Activated T-cell treated with anti-CD3 and anti-CD28 coated beads, Interleukin-2, amount 50 U/mL, for 24 hours (primary cell): ENCODE measurements around the gene GSC.
"Not testable (repeated sequence)": the region's sequence is repeated elsewhere in the genome, so short reads cannot be mapped to it uniquely, and the experiment has no call there.

Source experiments
- DNase-seq: peaks from one replicate; pipeline ENCODE4 v3.0.0-alpha.2; 2020
- H3K27ac Mint-ChIP-seq: 2 replicates; pipeline ENCODE4 v1.8.0; 2020; ENCODE audit warnings: mild to moderate bottlenecking, mixed read lengths
- H3K27me3 Mint-ChIP-seq: 2 replicates; pipeline ENCODE4 v1.8.0; 2020; ENCODE audit warnings: mixed read lengths
- H3K36me3 Mint-ChIP-seq: 2 replicates; pipeline ENCODE4 v1.8.0; 2020; ENCODE audit warnings: low read depth, mixed read lengths
- H3K4me1 Mint-ChIP-seq: 2 replicates; pipeline ENCODE4 v1.8.0; 2020; ENCODE audit warnings: low read depth, mixed read lengths
- H3K4me3 Mint-ChIP-seq: 2 replicates; pipeline ENCODE4 v1.8.0; 2020; ENCODE audit warnings: mild to moderate bottlenecking, moderate library complexity, mixed read lengths
- H3K9me3 Mint-ChIP-seq: 2 replicates; pipeline ENCODE4 v1.8.0; 2020; ENCODE audit warnings: mixed read lengths

The GSC gene

DNA sequence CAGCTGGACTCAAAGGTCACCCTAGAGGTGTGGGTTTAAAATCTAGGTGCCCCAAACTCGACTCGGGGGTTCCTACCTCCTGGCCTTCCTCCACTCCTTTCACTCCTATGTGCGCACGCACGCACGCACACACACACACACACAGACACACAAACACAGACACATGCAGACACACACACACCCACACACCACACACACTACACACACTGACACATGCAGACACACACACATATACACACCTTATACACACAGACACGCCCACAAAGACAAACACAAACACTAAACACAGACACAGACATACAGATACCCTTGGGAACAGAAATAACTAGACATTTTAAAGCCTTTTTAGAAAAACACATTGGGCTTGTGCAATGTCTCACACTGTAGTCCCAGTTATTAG is 31.8 kb downstream of the GSC start:
- no peaks in the 10 kb centered on the region for H3K4me1 Mint-ChIP-seq
- no peak overlapping the region for H3K4me3 Mint-ChIP-seq
- no peaks in the 10 kb centered on the region for H3K9me3 Mint-ChIP-seq
- no peak for DNase-seq
- no peak overlapping the region for H3K27ac Mint-ChIP-seq
- H3K27me3 Mint-ChIP-seq, result peaks cover 20% of the 10 kb centered on the region
- H3K36me3 Mint-ChIP-seq, result no peaks in the 10 kb centered on the region

DNA sequence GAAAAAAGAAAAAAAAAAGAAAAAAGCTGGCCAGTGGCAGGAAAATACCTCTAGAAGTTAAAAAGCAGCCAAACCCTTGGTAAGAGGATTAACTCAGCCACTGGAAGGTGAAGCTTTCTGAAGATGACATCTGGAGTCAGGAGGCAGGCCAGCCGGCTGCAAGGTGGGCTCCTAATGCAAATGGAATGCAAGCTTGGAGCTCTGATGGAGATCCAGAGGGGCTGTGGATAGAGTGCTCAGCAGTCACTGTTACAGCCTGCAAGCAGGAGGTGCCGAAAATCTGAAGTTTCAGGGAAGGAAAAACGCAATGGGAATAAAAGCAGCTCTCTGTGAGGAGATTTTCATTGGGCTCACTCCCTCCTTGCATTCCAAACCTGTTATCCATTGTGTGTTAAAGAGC is 41.0 kb downstream of the GSC start:
- H3K9me3 Mint-ChIP-seq, result no peaks in the 10 kb centered on the region
- H3K36me3 Mint-ChIP-seq, result no peaks in the 10 kb centered on the region
- no peak overlapping the region for H3K4me3 Mint-ChIP-seq
- DNase-seq, result no peak
- peaks cover 14% of the 10 kb centered on the region for H3K27me3 Mint-ChIP-seq
- H3K27ac Mint-ChIP-seq, result no peak overlapping the region
- H3K4me1 Mint-ChIP-seq, result no peaks in the 10 kb centered on the region

GRCh38 chr14:94728440-94728839 is 41.5 kb downstream of the GSC start:
- not testable (repeated sequence) for H3K27ac Mint-ChIP-seq, H3K4me3 Mint-ChIP-seq

DNA sequence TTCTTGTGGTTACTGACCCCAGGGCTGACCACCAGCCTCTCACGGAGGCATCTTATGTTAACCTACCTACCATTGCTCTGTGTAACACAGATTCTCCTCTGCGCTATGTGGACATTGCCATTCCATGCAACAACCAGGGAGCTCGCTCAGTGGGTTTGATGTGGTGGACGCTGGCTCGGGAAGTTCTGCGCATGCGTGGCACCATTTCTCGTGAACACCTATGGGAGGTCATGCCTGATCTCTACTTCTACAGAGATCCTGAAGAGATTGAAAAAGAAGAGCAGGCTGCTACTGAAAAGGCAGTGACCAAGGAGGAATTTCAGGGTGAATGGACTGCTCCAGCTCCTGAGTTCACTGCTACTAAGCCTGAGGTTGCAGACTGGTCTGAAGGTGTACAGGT is 43.3 kb downstream of the GSC start:
- DNase-seq, H3K4me1 Mint-ChIP-seq, H3K4me3 Mint-ChIP-seq, H3K9me3 Mint-ChIP-seq, H3K36me3 Mint-ChIP-seq, H3K27ac Mint-ChIP-seq: not testable (repeated sequence)
- H3K27me3 Mint-ChIP-seq, result peaks cover 11% of the 10 kb centered on the region

More at GRCh38 chr14:94728440-94728839, 41.5 kb downstream of the GSC start:
- not testable (repeated sequence) for H3K9me3 Mint-ChIP-seq, H3K4me1 Mint-ChIP-seq, DNase-seq, H3K36me3 Mint-ChIP-seq
- H3K27me3 Mint-ChIP-seq, result peaks cover 11% of the 10 kb centered on the region

GRCh38 chr14:94724993-94725392 is 44.9 kb downstream of the GSC start:
- Mint-ChIP-seq H3K36me3 (no peaks in the 10 kb centered on the region), H3K27ac (no peak overlapping the region), H3K27me3 (peaks cover 6% of the 10 kb centered on the region), H3K4me1 (no peaks in the 10 kb centered on the region), H3K9me3 (no peaks in the 10 kb centered on the region), H3K4me3 (no peak overlapping the region)
- DNase-seq, result no peak

DNA sequence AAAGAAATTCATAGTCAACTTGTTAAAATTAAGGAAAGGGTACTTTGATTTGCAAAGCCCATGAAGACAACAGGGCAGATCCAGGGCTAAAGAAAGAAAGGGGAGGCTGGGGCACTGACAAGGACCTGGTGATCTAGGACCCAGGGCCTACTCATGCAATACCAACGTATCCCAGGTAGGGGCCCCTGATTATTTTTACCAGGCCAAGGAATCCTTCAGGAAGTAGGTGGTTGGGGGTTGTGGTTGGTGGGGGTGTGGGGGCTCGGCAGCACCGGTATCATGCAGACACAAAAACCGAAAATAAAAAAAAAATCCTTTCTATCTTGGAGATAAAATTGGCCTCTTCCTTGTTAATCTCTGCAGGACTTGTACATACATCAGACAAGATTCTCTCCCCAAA is 47.5 kb downstream of the GSC start:
- H3K27ac Mint-ChIP-seq, result no peak overlapping the region
- DNase-seq, result no peak
- no peaks in the 10 kb centered on the region for H3K9me3 Mint-ChIP-seq
- H3K36me3 Mint-ChIP-seq, result no peaks in the 10 kb centered on the region
- H3K4me1 Mint-ChIP-seq, result no peaks in the 10 kb centered on the region
- no peak overlapping the region for H3K4me3 Mint-ChIP-seq
- peaks cover 6% of the 10 kb centered on the region for H3K27me3 Mint-ChIP-seq
